Measurements from ENCODE around the gene INSM1.

GRCh38 chr20:20321134-20321533 lies 46.8 kb upstream of the INSM1 start:
- no peak for TF ChIP-seq EZH2 (IDR thresholded peaks at IDR 0.05; ENCODE audit: borderline replicate concordance, low read depth, low read length, poor library complexity, severe bottlenecking)
- no peak for TF ChIP-seq CTCF (conservative IDR thresholded peaks at IDR 0.05; ENCODE audit: low read depth, low read length)
